H1 (cell line): ENCODE measurements around the gene CRP. TPM values are rescaled to one million over a fixed set of nuclear protein-coding genes. Genes with fewer than 3 reads are reported as not detected.
"Not testable (repeated sequence)": the region's sequence is repeated elsewhere in the genome, so short reads cannot be mapped to it uniquely, and the experiment has no call there.

Experiments
- CTCF ChIA-PET: fragments of 300-600 bp; sonication (Branson Sonifier 250); formaldehyde crosslinking; loops from one replicate; lab custom pipeline; 2021; ENCODE audit not compliant: partially characterized antibody; lab: Charles Lee
- POLR2A ChIA-PET: fragments of 300-600 bp; sonication (Branson Sonifier 250); formaldehyde crosslinking; loops from one replicate; lab custom pipeline; 2021; ENCODE audit warnings: inconsistent platforms; ENCODE audit not compliant: partially characterized antibody; lab: Charles Lee
- DNase-seq, 2 experiments: peaks; one replicate each; pipeline versions ENCODE4 v3.0.0 to v3.0.0-alpha.2; 2010 to 2022; ENCODE audit warnings: low spot score in 2 of 2, low read depth in 1 of 2, mixed read lengths in 1 of 2
- FAIRE-seq: peaks from 2 replicates; lab custom pipeline; 2011; peaks lifted over from hg19 to GRCh38; lab: Jason Lieb, UNC
- H2AFZ ChIP-seq: 2 replicates; pipeline ENCODE4 v1.8.1; 2012; ENCODE audit warnings: low read length, inconsistent platforms
- H2AK5ac ChIP-seq: 2 replicates; pipeline ENCODE4 v1.6.1; 2013; ENCODE audit warnings: low read depth, low read length
- H2BK120ac ChIP-seq: replicated peaks from 2 replicates; pipeline ENCODE3; 2013; ENCODE audit warnings: low read depth, low read length, inconsistent platforms
- H2BK12ac ChIP-seq: 2 replicates; pipeline ENCODE4 v1.6.1; 2013; ENCODE audit warnings: low read depth, low read length
- H2BK15ac ChIP-seq: 2 replicates; pipeline ENCODE4 v1.6.1; 2013; ENCODE audit warnings: low read length
- H2BK20ac ChIP-seq: 2 replicates; pipeline ENCODE4 v1.6.1; 2013; ENCODE audit warnings: low read length
- H2BK5ac ChIP-seq: 2 replicates; pipeline ENCODE4 v1.6.1; 2013; ENCODE audit warnings: low read depth, low read length
- H3K14ac ChIP-seq: 2 replicates; pipeline ENCODE4 v1.6.1; 2013; ENCODE audit warnings: inconsistent platforms; ENCODE audit not compliant: insufficient read length
- H3K18ac ChIP-seq: 2 replicates; pipeline ENCODE4 v1.6.1; 2013; ENCODE audit warnings: low read length; ENCODE audit errors: extremely low read depth
- H3K23ac ChIP-seq: 2 replicates; pipeline ENCODE4 v1.6.1; 2013; ENCODE audit warnings: inconsistent platforms; ENCODE audit not compliant: insufficient read length
- H3K23me2 ChIP-seq: 2 replicates; pipeline ENCODE4 v1.6.1; 2013; ENCODE audit warnings: low read depth, low read length
- H3K27ac ChIP-seq: 2 replicates; pipeline ENCODE4 v1.6.1; 2011; ENCODE audit warnings: low read depth, low read length, inconsistent platforms
- H3K27me3 ChIP-seq, 4 experiments: replicated peaks in 1 of 4; 1 replicate in 1 of 4; 2 replicates in 3 of 4; pipeline versions ENCODE4 v1.6.1 to v1.8.1; 2011 to 2013; ENCODE audit warnings: low read length in 3 of 4, mild to moderate bottlenecking in 3 of 4, inconsistent platforms in 2 of 4, mixed read lengths in 2 of 4, moderate library complexity in 1 of 4; ENCODE audit not compliant: control insufficient read depth in 3 of 4, insufficient read depth in 3 of 4; ENCODE audit errors: extremely low read depth in 1 of 4
- H3K36me3 ChIP-seq, 4 experiments: 2 replicates each; pipeline versions ENCODE4 v1.6.1 to v1.8.1; 2011 to 2013; ENCODE audit warnings: mild to moderate bottlenecking in 4 of 4, low read length in 3 of 4, moderate library complexity in 2 of 4, control low read depth in 1 of 4, inconsistent platforms in 1 of 4; ENCODE audit not compliant: insufficient read depth in 4 of 4, control insufficient read depth in 2 of 4
- H3K4ac ChIP-seq: replicated peaks from 2 replicates; pipeline ENCODE3; 2013; ENCODE audit warnings: low read length, low read depth, mixed read lengths, inconsistent platforms; ENCODE audit not compliant: insufficient read length
- H3K4me1 ChIP-seq, 4 experiments: replicated peaks in 1 of 4; 1 replicate in 1 of 4; 2 replicates in 3 of 4; pipeline versions ENCODE4 v1.6.1 to v1.8.1; 2011 to 2013; ENCODE audit warnings: low read length in 3 of 4, inconsistent platforms in 2 of 4, mixed read lengths in 1 of 4; ENCODE audit not compliant: insufficient read depth in 4 of 4, control insufficient read depth in 3 of 4
- H3K4me2 ChIP-seq, 2 experiments: 2 replicates each; pipeline versions ENCODE4 v1.6.1 to v1.8.1; 2011 to 2013; ENCODE audit warnings: low read depth in 2 of 2, low read length in 2 of 2, control low read depth in 1 of 2, inconsistent platforms in 1 of 2, mild to moderate bottlenecking in 1 of 2; ENCODE audit not compliant: insufficient read depth in 1 of 2
- H3K4me3 ChIP-seq, 4 experiments: fragments of 200-600, 300-600 bp in 1 of 4; sonication (generic), shearing (Covaris generic), sonication (Bioruptor Twin) in 1 of 4; 2 replicates each; pipeline versions ENCODE4 v1.5.1 to v1.8.1; 2011 to 2016; ENCODE audit warnings: low read length in 4 of 4, low read depth in 3 of 4, control low read depth in 2 of 4, inconsistent platforms in 2 of 4, mild to moderate bottlenecking in 2 of 4, mixed read lengths in 1 of 4, moderate library complexity in 1 of 4; ENCODE audit not compliant: insufficient read depth in 2 of 4; ENCODE audit errors: extremely low read depth in 1 of 4
- H3K56ac ChIP-seq: replicated peaks from 2 replicates; pipeline ENCODE3; 2013; ENCODE audit warnings: low read depth, mild to moderate bottlenecking, mixed read lengths, low read length, inconsistent platforms; ENCODE audit not compliant: insufficient read length
- H3K79me1 ChIP-seq: 2 replicates; pipeline ENCODE4 v1.6.1; 2013; ENCODE audit warnings: low read depth, low read length, control low read depth
- H3K79me2 ChIP-seq, 2 experiments: 2 replicates each; pipeline versions ENCODE4 v1.6.1 to v1.8.1; 2012 to 2013; ENCODE audit warnings: low read length in 2 of 2, mild to moderate bottlenecking in 2 of 2, inconsistent platforms in 1 of 2; ENCODE audit not compliant: insufficient read depth in 2 of 2, control insufficient read depth in 1 of 2
- H3K9ac ChIP-seq, 4 experiments: replicated peaks in 1 of 4; 1 replicate in 1 of 4; 2 replicates in 3 of 4; pipeline versions ENCODE4 v1.6.1 to v1.8.1; 2011 to 2013; ENCODE audit warnings: low read depth in 3 of 4, low read length in 3 of 4, control low read depth in 2 of 4, mild to moderate bottlenecking in 2 of 4, moderate library complexity in 2 of 4, inconsistent platforms in 1 of 4; ENCODE audit errors: extremely low read depth in 1 of 4
- H3K9me3 ChIP-seq, 2 experiments: 2 replicates each; pipeline versions ENCODE4 v1.6.1 to v1.8.1; 2012 to 2013; ENCODE audit warnings: mild to moderate bottlenecking in 2 of 2, moderate library complexity in 2 of 2, control low read depth in 1 of 2, inconsistent platforms in 1 of 2, low read depth in 1 of 2, low read length in 1 of 2, mixed read lengths in 1 of 2; ENCODE audit not compliant: insufficient read depth in 2 of 2
- H4K20me1 ChIP-seq, 2 experiments: replicated peaks in 1 of 2; 2 replicates each; pipeline versions ENCODE3 to v1.8.1; 2011 to 2013; ENCODE audit warnings: inconsistent platforms in 2 of 2, low read length in 2 of 2, mild to moderate bottlenecking in 1 of 2; ENCODE audit not compliant: insufficient read depth in 2 of 2, control insufficient read depth in 1 of 2
- H4K5ac ChIP-seq: 2 replicates; pipeline ENCODE4 v1.6.1; 2013; ENCODE audit warnings: low read length, low read depth, mixed read lengths, inconsistent platforms; ENCODE audit not compliant: insufficient read length
- H4K8ac ChIP-seq: 2 replicates; pipeline ENCODE4 v1.8.0; 2013; ENCODE audit warnings: mild to moderate bottlenecking, moderate library complexity, low read length, inconsistent platforms; ENCODE audit not compliant: insufficient read depth; ENCODE audit errors: extremely low read depth
- H4K91ac ChIP-seq: replicated peaks from 2 replicates; pipeline ENCODE3; 2013; ENCODE audit warnings: low read length, mixed read lengths, inconsistent platforms; ENCODE audit not compliant: insufficient read length
- EP300 ChIP-seq, 2 experiments: IDR thresholded peaks; 1 replicate in 1 of 2; 2 replicates in 1 of 2; pipeline ENCODE4 v1.6.1; 2011 to 2012; ENCODE audit warnings: low read depth in 2 of 2, low read length in 2 of 2, mild to moderate bottlenecking in 2 of 2, borderline replicate concordance in 1 of 2, inconsistent platforms in 1 of 2, moderate library complexity in 1 of 2
- WGBS, 2 experiments: shearing (Covaris generic) in 1 of 2; methylation state at CpG; one replicate each; pipeline versions ENCODE4 v1.1.6 to v1.1.7; 2013 to 2015; ENCODE audit warnings: low lambda C conversion rate in 2 of 2, mixed read lengths in 2 of 2, inconsistent platforms in 1 of 2, low coverage in 1 of 2, missing lambda C conversion rate in 1 of 2; ENCODE audit not compliant: insufficient replicate concordance in 2 of 2, insufficient coverage in 1 of 2, insufficient read length in 1 of 2; ENCODE audit errors: extremely low coverage in 1 of 2, missing lambda C conversion rate in 1 of 2; 5-methylcytosine and 5-hydroxymethylcytosine counted together
- polyA plus RNA-seq, 7 experiments: library from polyadenylated mRNA; depleted of rRNA in 3 of 7; stranded (reverse) in 5 of 7; unstranded in 2 of 7; fragments of >200 nt in 5 of 7; fragments of 200-250 nt in 2 of 7; gene quantifications; 1 replicate in 5 of 7; 2 replicates in 1 of 7; 4 replicates in 1 of 7; pipeline versions ENCODE4 v1.2.1 to v1.2.3, GENCODE V29; 2011 to 2013; ENCODE audit warnings: missing spikeins in 2 of 7, mixed read lengths in 2 of 7
- total RNA-seq: library from RNA; stranded (reverse); fragmentation: NEBNext Ultra II Directional; extraction: Animal tissue kit (Norgen Biotek cat#: 25700); gene quantifications from 2 replicates; pipeline ENCODE4 v1.2.1, GENCODE V29; 2021

CRP gene
- total and polyA plus RNA-seq, 2 of the 8 experiments (the other 6 are each of a cell fraction or from before 2014, with no cell fraction given) = not detected

- H3K14ac ChIP-seq, H3K4me3 ChIP-seq, H3K4ac ChIP-seq, H4K20me1 ChIP-seq, CTCF ChIA-PET: not testable (repeated sequence)
- WGBS, 2 experiments = 84% methylated on average over 6 of the region's 6 CpGs; no CpG with 5 or more reads in 1 of the 2 experiments
- H3K9me3 ChIP-seq = peaks cover 47 to 50% of the 10 kb centered on the region in 2 experiments
- peak in 1 of 2 experiments; percentile 79; a peak in 1 of 3 replicates for TF ChIP-seq EP300 (IDR thresholded peaks at IDR 0.05; ENCODE audit: borderline replicate concordance in 1 of 2, low read depth in 2 of 2, low read length in 2 of 2)
- TF ChIP-seq, all 59 proteins: peak for 1; not testable (repeated sequence) for 58
- H3K79me2 ChIP-seq, H3K9ac ChIP-seq, H2BK15ac ChIP-seq, H3K27ac ChIP-seq, H2BK12ac ChIP-seq, H3K56ac ChIP-seq, H2BK5ac ChIP-seq, H2AK5ac ChIP-seq, H3K79me1 ChIP-seq, H3K23ac ChIP-seq, POLR2A ChIA-PET, H3K4me1 ChIP-seq, H4K5ac ChIP-seq, H2BK20ac ChIP-seq, H3K4me2 ChIP-seq, FAIRE-seq, H2BK120ac ChIP-seq, H3K18ac ChIP-seq, H4K8ac ChIP-seq, H3K27me3 ChIP-seq, H4K91ac ChIP-seq, H3K36me3 ChIP-seq, H2AFZ ChIP-seq, H3K23me2 ChIP-seq: not testable (repeated sequence)
- DNase-seq = peak in 1 of 2 experiments; percentile 51
These were observed 8.8 kb upstream of the CRP start for GRCh38 chr1:159723188-159723587.
